Sigmoid colon (tissue), 4 donors: ENCODE results near the gene AASS.

Experiments
- CTCF ChIP-seq, 4 experiments: fragments of 450-650 bp in 3 of 4; fragments of 200-600 bp in 1 of 4; IDR thresholded peaks; one replicate each; pipeline ENCODE4 v1.5.1; 2016 to 2019; ENCODE audit warnings: antibody characterized with exemption in 4 of 4, mild to moderate bottlenecking in 3 of 4, moderate library complexity in 2 of 4
- EP300 ChIP-seq, 4 donors: sonication (generic); formaldehyde crosslinking; IDR thresholded peaks; one replicate each; pipeline ENCODE4 v1.6.1; 2017; ENCODE audit warnings: antibody characterized with exemption in 4 of 4
- POLR2A ChIP-seq, 2 donors: fragments of 450-650 bp; IDR thresholded peaks; one replicate each; pipeline ENCODE4 v1.6.1; 2016; ENCODE audit warnings: antibody characterized with exemption in 2 of 2, mild to moderate bottlenecking in 2 of 2, moderate library complexity in 2 of 2
- POLR2AphosphoS5 ChIP-seq, 4 donors: sonication (generic); formaldehyde crosslinking; IDR thresholded peaks; one replicate each; pipeline ENCODE4 v1.6.1; 2017; ENCODE audit warnings: antibody characterized with exemption in 4 of 4

DNA sequence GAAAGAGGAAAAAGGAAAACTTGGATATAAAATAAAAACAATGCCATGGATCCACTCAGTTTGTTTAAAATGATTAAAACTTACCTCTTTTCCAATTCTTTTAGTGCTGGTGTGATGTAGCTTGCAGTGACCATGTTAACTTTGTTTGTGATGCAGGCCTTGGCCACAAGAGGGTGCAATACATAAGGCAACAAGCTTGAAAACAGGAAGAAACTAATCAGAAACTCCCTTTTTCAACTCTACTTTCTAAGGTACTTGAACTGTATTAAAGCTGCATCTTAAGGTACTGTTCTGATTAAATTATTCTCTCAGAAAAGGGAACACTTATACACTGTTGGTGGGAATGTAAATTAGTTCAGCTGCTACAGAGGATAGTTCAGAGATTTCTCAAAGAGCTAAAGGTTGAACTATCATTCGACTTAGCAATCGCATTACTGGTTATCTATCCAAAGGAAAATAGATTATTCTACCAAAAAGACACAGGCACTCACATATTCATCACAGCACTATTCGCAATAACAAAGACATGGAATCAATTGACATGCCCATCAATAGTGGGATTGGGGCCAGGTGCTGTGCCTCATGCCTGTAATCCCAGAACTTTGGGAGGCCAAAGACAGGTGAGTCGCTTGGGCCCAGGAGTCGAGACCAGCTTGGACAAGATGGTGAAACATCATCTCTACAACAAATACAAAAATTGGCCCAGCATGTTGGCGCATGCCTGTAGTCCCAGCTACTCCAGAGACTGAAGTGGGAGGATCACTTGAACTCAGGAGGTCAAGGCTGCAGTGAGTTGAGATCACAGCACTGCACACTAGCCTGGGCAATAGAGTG lies 50.9 kb downstream of the AASS start:
- TF ChIP-seq EP300 (IDR thresholded peaks at IDR 0.05) (no peak), CTCF (IDR thresholded peaks at IDR 0.05) (peak in 3 of 4 experiments; percentile 39 to 78 (median 74)), POLR2A (IDR thresholded peaks at IDR 0.05) (no peak), POLR2AphosphoS5 (IDR thresholded peaks at IDR 0.05) (no peak)
